Hepatocyte (in vitro differentiated cells): Measurements from ENCODE around the gene TBC1D1. TPM values are rescaled to one million over a fixed set of nuclear protein-coding genes. Genes with fewer than 3 reads are reported as not detected.

Experiments used
- DNase-seq: peaks from one replicate; pipeline ENCODE4 v3.0.0-alpha.2; 2016; ENCODE audit warnings: low spot score
- H2AFZ ChIP-seq: fragments of 200-600 bp; sonication (generic); 2 replicates; pipeline ENCODE4 v1.6.0; 2016; ENCODE audit warnings: antibody characterized with exemption, mild to moderate bottlenecking
- H3K27ac ChIP-seq: fragments of 200-600 bp; sonication (generic); 2 replicates; pipeline ENCODE4 v1.5.1; 2016; ENCODE audit warnings: mild to moderate bottlenecking
- H3K27me3 ChIP-seq: fragments of 200-600 bp; sonication (generic); 2 replicates; pipeline ENCODE4 v1.6.1; 2016
- H3K36me3 ChIP-seq: fragments of 200-600 bp; sonication (generic); replicated peaks from 2 replicates; pipeline ENCODE4 v1.5.1; 2016; ENCODE audit warnings: low read depth; ENCODE audit not compliant: insufficient read depth
- H3K4me1 ChIP-seq: fragments of 200-600 bp; sonication (generic); 2 replicates; pipeline ENCODE4 v1.5.1; 2016; ENCODE audit warnings: mild to moderate bottlenecking, moderate library complexity; ENCODE audit not compliant: insufficient read depth
- H3K4me2 ChIP-seq: fragments of 200-600 bp; sonication (generic); 2 replicates; pipeline ENCODE4 v1.6.0; 2016
- H3K4me3 ChIP-seq: fragments of 200-600 bp; sonication (generic); 2 replicates; pipeline ENCODE4 v1.5.1; 2016; ENCODE audit warnings: mild to moderate bottlenecking
- H3K79me2 ChIP-seq: fragments of 200-600 bp; sonication (generic); 2 replicates; pipeline ENCODE4 v1.6.0; 2017; ENCODE audit warnings: mild to moderate bottlenecking
- H3K9me2 ChIP-seq: fragments of 200-600 bp; sonication (generic); replicated peaks from 2 replicates; pipeline ENCODE4 v1.6.0; 2017; ENCODE audit warnings: mild to moderate bottlenecking; ENCODE audit not compliant: insufficient read depth
- H3K9me3 ChIP-seq: fragments of 200-600 bp; sonication (generic); 2 replicates; pipeline ENCODE4 v1.5.1; 2016; ENCODE audit warnings: low read depth, mild to moderate bottlenecking
- H4K20me1 ChIP-seq: fragments of 200-600 bp; sonication (generic); 2 replicates; pipeline ENCODE4 v1.6.0; 2016; ENCODE audit warnings: mild to moderate bottlenecking; ENCODE audit not compliant: insufficient read depth, poor library complexity, severe bottlenecking
- CTCF ChIP-seq: fragments of 200-600 bp; sonication (generic); IDR thresholded peaks from 2 replicates; pipeline ENCODE4 v1.5.1; 2016; ENCODE audit warnings: antibody characterized with exemption, mild to moderate bottlenecking; ENCODE audit not compliant: poor library complexity
- EZH2 ChIP-seq: fragments of 200-600 bp; sonication (generic); IDR thresholded peaks from 2 replicates; pipeline ENCODE4 v1.6.1; 2016; ENCODE audit warnings: antibody characterized with exemption, mild to moderate bottlenecking, borderline replicate concordance
- EZH2phosphoT487 ChIP-seq: fragments of 200-600 bp; sonication (generic); IDR thresholded peaks from one replicate; pipeline ENCODE4 v1.6.1; 2018; ENCODE audit warnings: antibody characterized with exemption, mild to moderate bottlenecking, low read depth, moderate library complexity; ENCODE audit not compliant: unreplicated experiment, severe bottlenecking
- WGBS: methylation state at CpG from one replicate; pipeline ENCODE4 v1.1.6; 2016; ENCODE audit warnings: low lambda C conversion rate; ENCODE audit errors: missing lambda C conversion rate; 5-methylcytosine and 5-hydroxymethylcytosine counted together
- polyA plus RNA-seq: library from polyadenylated mRNA; unstranded; fragments of >200 nt; fragmentation: Nextera tagmentation; extraction: Ambion mirVana; gene quantifications from 2 replicates; pipeline ENCODE4 v1.2.1, GENCODE V29; 2016
- total RNA-seq: library from RNA; depleted of rRNA; stranded (reverse); fragments of >200 nt; gene quantifications from 2 replicates; pipeline ENCODE4 v1.2.3, GENCODE V29; 2014

TBC1D1 gene
- total and polyA plus RNA-seq, 2 experiments from 2014 or later: 45.6 to 117 TPM

DNA sequence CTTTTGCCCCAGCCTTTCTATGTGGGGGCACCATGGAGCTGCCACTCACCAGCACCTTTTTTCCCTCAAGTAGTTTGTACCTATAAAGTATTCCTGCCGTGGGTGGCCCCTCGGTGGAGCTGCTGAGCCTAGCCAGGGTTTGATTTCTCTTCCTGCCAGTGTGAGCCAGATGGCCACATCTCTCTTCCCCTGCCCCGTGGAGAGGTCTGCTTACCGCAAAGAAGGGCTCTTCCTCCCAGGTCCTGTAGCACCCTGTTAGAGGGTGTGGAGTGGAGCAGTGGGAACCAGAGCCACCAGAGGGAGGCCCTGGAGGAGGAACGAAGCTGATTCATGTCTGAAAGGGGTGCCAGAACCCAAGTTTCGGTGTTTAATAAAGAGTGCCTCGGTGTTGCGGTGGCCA lies 164.7 kb downstream of the TBC1D1 start:
- TF ChIP-seq EZH2phosphoT487 (no peak), EZH2 (no peak), CTCF (no peak)
- Histone ChIP-seq H3K9me3 (no peaks in the 10 kb centered on the region), H3K4me1 (peaks cover 2% of the 10 kb centered on the region), H2AFZ (no peak overlapping the region), H3K4me3 (no peak overlapping the region), H3K27me3 (no peaks in the 10 kb centered on the region), H4K20me1 (no peaks in the 10 kb centered on the region), H3K4me2 (no peak overlapping the region), H3K9me2 (no peaks in the 10 kb centered on the region), H3K79me2 (no peaks in the 10 kb centered on the region), H3K27ac (no peak overlapping the region), H3K36me3 (no peaks in the 10 kb centered on the region)
- 74% methylated on average over 8 of the region's 8 CpGs for WGBS
- DNase-seq: no peak

- Histone ChIP-seq H3K79me2 (no peaks in the 10 kb centered on the region), H3K9me2 (no peaks in the 10 kb centered on the region), H3K4me2 (no peak overlapping the region), H3K9me3 (no peaks in the 10 kb centered on the region), H3K36me3 (no peaks in the 10 kb centered on the region), H3K4me1 (no peaks in the 10 kb centered on the region), H3K27ac (no peak overlapping the region), H4K20me1 (no peaks in the 10 kb centered on the region), H3K4me3 (no peak overlapping the region), H3K27me3 (no peaks in the 10 kb centered on the region), H2AFZ (no peak overlapping the region)
- 83% methylated on average over 10 of the region's 10 CpGs for WGBS
- no peak for TF ChIP-seq CTCF
- no peak for DNase-seq
Measured at GRCh38 chr4:38056011-38056685, 165.3 kb downstream of the TBC1D1 start.

GRCh38 chr4:38058151-38058550 lies 167.3 kb downstream of the TBC1D1 start:
- H3K27me3 ChIP-seq: no peaks in the 10 kb centered on the region
- H3K79me2 ChIP-seq: no peaks in the 10 kb centered on the region
- H3K36me3 ChIP-seq: no peaks in the 10 kb centered on the region
- peaks cover 9% of the 10 kb centered on the region for H3K4me1 ChIP-seq
- H4K20me1 ChIP-seq: no peaks in the 10 kb centered on the region
- 73% methylated on average over 4 of the region's 4 CpGs for WGBS
- DNase-seq: no peak
- H3K4me2 ChIP-seq: no peak overlapping the region
- H3K9me3 ChIP-seq: no peaks in the 10 kb centered on the region
- no peak overlapping the region for H3K27ac ChIP-seq
- no peak overlapping the region for H2AFZ ChIP-seq
- H3K9me2 ChIP-seq: no peaks in the 10 kb centered on the region
- no peak overlapping the region for H3K4me3 ChIP-seq
- TF ChIP-seq EZH2 (no peak), CTCF (no peak), EZH2phosphoT487 (no peak)
